ENCODE data around the gene PLEKHG4B. TPM values are rescaled to one million over a fixed set of nuclear protein-coding genes. Genes with fewer than 3 reads are reported as not detected.

Gene PLEKHG4B
- total RNA-seq, 1 experiment from 2014 or later: 0.02 TPM

GRCh38 chr5:49953-50544 lies 41.9 kb upstream of the PLEKHG4B start (continued):
- TF ChIP-seq JUND (IDR thresholded peaks at IDR 0.05) (no peak), POLR2AphosphoS5 (IDR thresholded peaks at IDR 0.05; ENCODE audit: low read depth, low read length) (no peak), CBX3 (IDR thresholded peaks at IDR 0.05; ENCODE audit: low read depth) (no peak), MAX (IDR thresholded peaks at IDR 0.05) (no peak), EZH2phosphoT487 (IDR thresholded peaks at IDR 0.05; ENCODE audit: borderline replicate concordance) (no peak), EZH2 (IDR thresholded peaks at IDR 0.05) (no peak), ZNF274 (IDR thresholded peaks at IDR 0.05; ENCODE audit: low read depth, low read length) (no peak), POLR2A (IDR thresholded peaks at IDR 0.05; ENCODE audit: borderline replicate concordance, extremely low read depth, insufficient read depth, insufficient read length) (no peak)

- RAD21 ChIA-PET (ENCODE audit: low non-redundant PET in 1 of 2, low total read pairs in 2 of 2, uncharacterized antibody in 2 of 2, unreplicated experiment in 2 of 2): no interaction called here
- Histone ChIP-seq H3K4me3 (replicated peaks in 1 of 2; ENCODE audit: low read depth in 1 of 2, low read length in 2 of 2) (no peak overlapping the region), H3K27me3 (ENCODE audit: insufficient read depth, low read length) (peaks cover 7% of the 10 kb centered on the region; the same call in 1 of the 2 replicates), H3K9me3 (ENCODE audit: control insufficient read depth in 1 of 2, insufficient read depth in 1 of 2, low read depth in 1 of 2, low read length in 2 of 2) (no peaks in the 10 kb centered on the region), H3K9ac (ENCODE audit: low read length) (no peak overlapping the region), H4K20me1 (ENCODE audit: insufficient read depth) (no peaks in the 10 kb centered on the region), H2AFZ (ENCODE audit: low read depth, low read length, poor library complexity, severe bottlenecking) (no peak overlapping the region), H3K79me2 (ENCODE audit: insufficient read depth, low read length) (no peaks in the 10 kb centered on the region), H3K9me2 (ENCODE audit: insufficient read depth) (no peaks in the 10 kb centered on the region), H3K4me1 (ENCODE audit: control insufficient read depth in 1 of 2, insufficient read depth in 2 of 2, low read length in 2 of 2) (peaks cover 4 to 8% of the 10 kb centered on the region in 2 experiments; a peak in 3 of 4 replicates), H3K27ac (ENCODE audit: low read depth, low read length) (no peak overlapping the region), H3K4me2 (ENCODE audit: low read length) (no peak overlapping the region), H3K36me3 (ENCODE audit: control insufficient read depth in 1 of 2, insufficient read depth in 2 of 2, low read length in 2 of 2) (no peaks in the 10 kb centered on the region)
- CTCF ChIA-PET: no interaction called here
- ATAC-seq: no peak
- no peak for DNase-seq (ENCODE audit: low read depth, low spot score)
- BruUV-seq (replicated peaks): no TSS peak
- intact Hi-C loops (cut with micrococcal nuclease): no loop called here
- POLR2A ChIA-PET: no interaction called here
- TF ChIP-seq, protein P1, sequence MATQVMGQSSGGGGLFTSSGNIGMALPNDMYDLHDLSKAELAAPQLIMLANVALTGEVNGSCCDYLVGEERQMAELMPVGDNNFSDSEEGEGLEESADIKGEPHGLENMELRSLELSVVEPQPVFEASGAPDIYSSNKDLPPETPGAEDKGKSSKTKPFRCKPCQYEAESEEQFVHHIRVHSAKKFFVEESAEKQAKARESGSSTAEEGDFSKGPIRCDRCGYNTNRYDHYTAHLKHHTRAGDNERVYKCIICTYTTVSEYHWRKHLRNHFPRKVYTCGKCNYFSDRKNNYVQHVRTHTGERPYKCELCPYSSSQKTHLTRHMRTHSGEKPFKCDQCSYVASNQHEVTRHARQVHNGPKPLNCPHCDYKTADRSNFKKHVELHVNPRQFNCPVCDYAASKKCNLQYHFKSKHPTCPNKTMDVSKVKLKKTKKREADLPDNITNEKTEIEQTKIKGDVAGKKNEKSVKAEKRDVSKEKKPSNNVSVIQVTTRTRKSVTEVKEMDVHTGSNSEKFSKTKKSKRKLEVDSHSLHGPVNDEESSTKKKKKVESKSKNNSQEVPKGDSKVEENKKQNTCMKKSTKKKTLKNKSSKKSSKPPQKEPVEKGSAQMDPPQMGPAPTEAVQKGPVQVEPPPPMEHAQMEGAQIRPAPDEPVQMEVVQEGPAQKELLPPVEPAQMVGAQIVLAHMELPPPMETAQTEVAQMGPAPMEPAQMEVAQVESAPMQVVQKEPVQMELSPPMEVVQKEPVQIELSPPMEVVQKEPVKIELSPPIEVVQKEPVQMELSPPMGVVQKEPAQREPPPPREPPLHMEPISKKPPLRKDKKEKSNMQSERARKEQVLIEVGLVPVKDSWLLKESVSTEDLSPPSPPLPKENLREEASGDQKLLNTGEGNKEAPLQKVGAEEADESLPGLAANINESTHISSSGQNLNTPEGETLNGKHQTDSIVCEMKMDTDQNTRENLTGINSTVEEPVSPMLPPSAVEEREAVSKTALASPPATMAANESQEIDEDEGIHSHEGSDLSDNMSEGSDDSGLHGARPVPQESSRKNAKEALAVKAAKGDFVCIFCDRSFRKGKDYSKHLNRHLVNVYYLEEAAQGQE (IDR thresholded peaks at IDR 0.05; ENCODE audit: low read depth): no peak
- TF ChIP-seq SIN3A (IDR thresholded peaks at IDR 0.05; ENCODE audit: low read depth) (no peak), EZH2 (IDR thresholded peaks at IDR 0.05) (no peak), POLR2A (IDR thresholded peaks at IDR 0.05; ENCODE audit: borderline replicate concordance, extremely low read depth, insufficient read depth, insufficient read length) (no peak), FOSL1 (IDR thresholded peaks at IDR 0.05; ENCODE audit: low read depth) (no peak), SRF (IDR thresholded peaks at IDR 0.05; ENCODE audit: low read depth) (no peak), JUND (IDR thresholded peaks at IDR 0.05) (no peak), CBX3 (IDR thresholded peaks at IDR 0.05; ENCODE audit: low read depth) (no peak), POLR2AphosphoS5 (IDR thresholded peaks at IDR 0.05; ENCODE audit: low read depth, low read length) (no peak), ELF1 (IDR thresholded peaks at IDR 0.05; ENCODE audit: borderline replicate concordance, low read depth) (no peak)
- TF ChIP-seq, protein P2, sequence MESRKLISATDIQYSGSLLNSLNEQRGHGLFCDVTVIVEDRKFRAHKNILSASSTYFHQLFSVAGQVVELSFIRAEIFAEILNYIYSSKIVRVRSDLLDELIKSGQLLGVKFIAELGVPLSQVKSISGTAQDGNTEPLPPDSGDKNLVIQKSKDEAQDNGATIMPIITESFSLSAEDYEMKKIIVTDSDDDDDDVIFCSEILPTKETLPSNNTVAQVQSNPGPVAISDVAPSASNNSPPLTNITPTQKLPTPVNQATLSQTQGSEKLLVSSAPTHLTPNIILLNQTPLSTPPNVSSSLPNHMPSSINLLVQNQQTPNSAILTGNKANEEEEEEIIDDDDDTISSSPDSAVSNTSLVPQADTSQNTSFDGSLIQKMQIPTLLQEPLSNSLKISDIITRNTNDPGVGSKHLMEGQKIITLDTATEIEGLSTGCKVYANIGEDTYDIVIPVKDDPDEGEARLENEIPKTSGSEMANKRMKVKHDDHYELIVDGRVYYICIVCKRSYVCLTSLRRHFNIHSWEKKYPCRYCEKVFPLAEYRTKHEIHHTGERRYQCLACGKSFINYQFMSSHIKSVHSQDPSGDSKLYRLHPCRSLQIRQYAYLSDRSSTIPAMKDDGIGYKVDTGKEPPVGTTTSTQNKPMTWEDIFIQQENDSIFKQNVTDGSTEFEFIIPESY (IDR thresholded peaks at IDR 0.05; ENCODE audit: extremely low read depth, insufficient replicate concordance, low read length): no peak
- TF ChIP-seq, protein P3, sequence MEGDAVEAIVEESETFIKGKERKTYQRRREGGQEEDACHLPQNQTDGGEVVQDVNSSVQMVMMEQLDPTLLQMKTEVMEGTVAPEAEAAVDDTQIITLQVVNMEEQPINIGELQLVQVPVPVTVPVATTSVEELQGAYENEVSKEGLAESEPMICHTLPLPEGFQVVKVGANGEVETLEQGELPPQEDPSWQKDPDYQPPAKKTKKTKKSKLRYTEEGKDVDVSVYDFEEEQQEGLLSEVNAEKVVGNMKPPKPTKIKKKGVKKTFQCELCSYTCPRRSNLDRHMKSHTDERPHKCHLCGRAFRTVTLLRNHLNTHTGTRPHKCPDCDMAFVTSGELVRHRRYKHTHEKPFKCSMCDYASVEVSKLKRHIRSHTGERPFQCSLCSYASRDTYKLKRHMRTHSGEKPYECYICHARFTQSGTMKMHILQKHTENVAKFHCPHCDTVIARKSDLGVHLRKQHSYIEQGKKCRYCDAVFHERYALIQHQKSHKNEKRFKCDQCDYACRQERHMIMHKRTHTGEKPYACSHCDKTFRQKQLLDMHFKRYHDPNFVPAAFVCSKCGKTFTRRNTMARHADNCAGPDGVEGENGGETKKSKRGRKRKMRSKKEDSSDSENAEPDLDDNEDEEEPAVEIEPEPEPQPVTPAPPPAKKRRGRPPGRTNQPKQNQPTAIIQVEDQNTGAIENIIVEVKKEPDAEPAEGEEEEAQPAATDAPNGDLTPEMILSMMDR (IDR thresholded peaks at IDR 0.05 in 2 of 3, conservative IDR thresholded peaks at IDR 0.05 in 1 of 3; ENCODE audit: borderline replicate concordance in 1 of 3, insufficient read depth in 1 of 3, low read depth in 2 of 3, low read length in 2 of 3): no peak
These were observed 41.1 kb upstream of the PLEKHG4B start for GRCh38 chr5:50724-51499.

All from HCT116 (cell line).